ENCODE results near the gene CLEC16A. TPM values are rescaled to one million over a fixed set of nuclear protein-coding genes. Genes with fewer than 3 reads are reported as not detected.
A peak's percentile ranks its signal among the peaks of the same experiment; 100 is the strongest.

The CLEC16A gene
- total RNA-seq, 4 donors from 2014 or later = 29.5 to 58.8 (median 48.4) TPM

DNA sequence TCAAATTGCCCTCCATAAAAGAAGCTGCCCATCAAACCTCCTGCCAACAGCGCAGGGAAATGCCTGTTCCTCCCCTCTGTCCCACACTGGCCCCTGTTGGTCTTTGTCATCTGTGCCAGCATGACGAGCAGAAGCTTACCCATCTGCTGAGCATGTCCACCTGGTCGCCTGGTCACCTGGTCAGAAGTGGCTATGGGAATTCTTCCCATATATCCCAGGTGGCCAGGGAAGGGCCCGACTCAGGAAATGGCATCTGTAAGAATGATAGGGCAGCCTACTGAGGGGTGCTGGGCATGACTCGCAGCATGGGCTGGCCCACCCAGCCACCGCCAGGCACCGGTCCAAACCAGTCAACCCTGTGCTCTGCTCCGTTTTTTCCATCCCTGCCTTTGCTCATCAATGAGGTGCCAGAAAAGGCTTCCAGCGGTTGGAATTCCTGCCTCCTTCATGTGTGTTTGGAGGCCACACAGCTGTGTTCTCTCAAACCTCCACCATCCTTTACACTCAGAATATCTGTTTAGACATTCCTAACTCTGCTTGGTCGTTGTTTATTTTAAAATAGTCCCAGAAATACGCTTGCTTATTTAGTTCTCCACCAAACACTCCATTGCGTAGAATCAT lies 145.2 kb downstream of the CLEC16A start:
- Histone ChIP-seq H3K9me3 (no peaks in the 10 kb centered on the region), H3K27me3 (no peaks in the 10 kb centered on the region), H3K4me1 (peaks cover 23 to 41% of the 10 kb centered on the region in 2 donors), H3K27ac (peak overlapping the region in 1 of 3 donors; percentile 22), H3K4me3 (replicated peaks in 1 of 3) (no peak overlapping the region), H3K36me3 (no peaks in the 10 kb centered on the region)
- peak; percentile 33 to 56 for DNase-seq
- no peak for TF ChIP-seq POLR2A (IDR thresholded peaks at IDR 0.05)
- TF ChIP-seq, protein P1, sequence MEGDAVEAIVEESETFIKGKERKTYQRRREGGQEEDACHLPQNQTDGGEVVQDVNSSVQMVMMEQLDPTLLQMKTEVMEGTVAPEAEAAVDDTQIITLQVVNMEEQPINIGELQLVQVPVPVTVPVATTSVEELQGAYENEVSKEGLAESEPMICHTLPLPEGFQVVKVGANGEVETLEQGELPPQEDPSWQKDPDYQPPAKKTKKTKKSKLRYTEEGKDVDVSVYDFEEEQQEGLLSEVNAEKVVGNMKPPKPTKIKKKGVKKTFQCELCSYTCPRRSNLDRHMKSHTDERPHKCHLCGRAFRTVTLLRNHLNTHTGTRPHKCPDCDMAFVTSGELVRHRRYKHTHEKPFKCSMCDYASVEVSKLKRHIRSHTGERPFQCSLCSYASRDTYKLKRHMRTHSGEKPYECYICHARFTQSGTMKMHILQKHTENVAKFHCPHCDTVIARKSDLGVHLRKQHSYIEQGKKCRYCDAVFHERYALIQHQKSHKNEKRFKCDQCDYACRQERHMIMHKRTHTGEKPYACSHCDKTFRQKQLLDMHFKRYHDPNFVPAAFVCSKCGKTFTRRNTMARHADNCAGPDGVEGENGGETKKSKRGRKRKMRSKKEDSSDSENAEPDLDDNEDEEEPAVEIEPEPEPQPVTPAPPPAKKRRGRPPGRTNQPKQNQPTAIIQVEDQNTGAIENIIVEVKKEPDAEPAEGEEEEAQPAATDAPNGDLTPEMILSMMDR (IDR thresholded peaks at IDR 0.05) = no peak
- intact Hi-C loops (cut with DNase I) = no loop called here
- WGBS, 2 donors = 85 to 88% methylated on average over 12 of the region's 12 CpGs

GRCh38 chr16:11090232-11090631 lies 145.9 kb downstream of the CLEC16A start:
- intact Hi-C loops (cut with DNase I) = no loop called here
- Histone ChIP-seq H3K4me3 (replicated peaks in 1 of 3) (no peak overlapping the region), H3K9me3 (no peaks in the 10 kb centered on the region), H3K27me3 (no peaks in the 10 kb centered on the region), H3K27ac (no peak overlapping the region), H3K4me1 (peaks cover 29 to 42% of the 10 kb centered on the region in 2 donors), H3K36me3 (no peaks in the 10 kb centered on the region)
- no peak for DNase-seq
- TF ChIP-seq, protein P1 (IDR thresholded peaks at IDR 0.05) = no peak
- TF ChIP-seq POLR2A (IDR thresholded peaks at IDR 0.05) = no peak
- WGBS, 2 donors = 95 to 98% methylated on average over 6 of the region's 6 CpGs

DNA sequence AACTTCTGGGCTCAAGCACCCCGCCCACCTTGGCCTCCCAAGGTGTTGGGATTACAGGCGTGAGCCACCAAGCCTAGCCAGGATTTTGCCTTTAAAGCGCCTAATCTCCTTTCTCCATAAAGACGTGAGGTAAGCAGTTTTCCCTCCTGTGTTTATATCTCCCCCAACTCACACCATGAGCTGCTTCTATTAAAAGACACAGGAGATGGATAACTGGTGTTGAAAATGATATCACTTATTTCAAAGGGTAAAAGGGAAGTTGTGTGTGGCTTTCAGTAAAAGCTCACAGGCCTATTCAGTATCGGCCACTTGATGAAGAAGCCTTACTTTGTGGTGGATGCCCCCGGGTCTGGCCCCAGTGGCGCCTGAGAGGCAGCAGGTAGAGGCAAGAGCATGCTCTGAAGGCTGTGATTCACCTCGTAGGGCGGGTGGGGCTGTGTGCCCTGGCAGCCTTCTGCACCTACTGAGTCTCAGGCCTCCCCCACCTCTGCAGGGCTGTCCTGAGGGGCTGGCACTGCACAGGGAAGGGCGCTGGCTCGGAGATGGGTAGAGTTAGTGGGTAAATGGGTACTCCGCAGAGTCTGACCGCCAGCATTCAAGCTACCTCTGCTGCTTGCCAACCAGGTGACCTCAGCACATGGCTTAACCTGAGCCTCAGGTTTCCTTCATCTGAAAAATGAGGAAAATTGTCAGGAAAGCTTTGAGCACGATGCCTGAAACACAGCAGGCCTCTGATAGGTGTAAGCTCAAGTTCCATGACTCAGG lies 146.8 kb downstream of the CLEC16A start:
- no peak for TF ChIP-seq POLR2A (IDR thresholded peaks at IDR 0.05)
- TF ChIP-seq, protein P1 (IDR thresholded peaks at IDR 0.05) = no peak
- WGBS, 2 donors = 91 to 98% methylated on average over 10 to 12 of the region's 14 CpGs
- DNase-seq = no peak
- no peaks in the 10 kb centered on the region for H3K9me3 ChIP-seq
- no peak overlapping the region for H3K27ac ChIP-seq
- H3K4me1 ChIP-seq = peaks cover 37 to 48% of the 10 kb centered on the region in 2 donors
- H3K4me3 ChIP-seq (replicated peaks in 1 of 3) = no peak overlapping the region
- intact Hi-C loops (cut with DNase I) = no loop called here
- H3K27me3 ChIP-seq = no peaks in the 10 kb centered on the region
- H3K36me3 ChIP-seq = no peaks in the 10 kb centered on the region

- Histone ChIP-seq H3K27me3 (no peaks in the 10 kb centered on the region), H3K4me3 (replicated peaks in 1 of 3) (no peak overlapping the region), H3K36me3 (no peaks in the 10 kb centered on the region), H3K9me3 (no peaks in the 10 kb centered on the region), H3K4me1 (peaks cover 34 to 43% of the 10 kb centered on the region in 2 donors), H3K27ac (peak overlapping the region; percentile 87 to 95 (median 91))
- TF ChIP-seq POLR2A (IDR thresholded peaks at IDR 0.05) = no peak
- TF ChIP-seq, protein P1 (IDR thresholded peaks at IDR 0.05) = peak in 2 of 6 experiments; percentile 14 to 23
- 77 to 88% methylated on average over 10 to 12 of the region's 12 CpGs for WGBS, 2 donors
- DNase-seq = peak; percentile 52 to 58
- intact Hi-C loops (cut with DNase I) = no loop called here
Measured at GRCh38 chr16:11092788-11093571, 148.6 kb downstream of the CLEC16A start.

All from thyroid gland (tissue), 4 donors.